Measurements from ENCODE around the gene FCER1G. TPM values are rescaled to one million over a fixed set of nuclear protein-coding genes. Genes with fewer than 3 reads are reported as not detected.
A peak's percentile ranks its signal among the peaks of the same experiment; 100 is the strongest.

Gene FCER1G
- total RNA-seq, 1 donor from 2014 or later, result not detected

DNA sequence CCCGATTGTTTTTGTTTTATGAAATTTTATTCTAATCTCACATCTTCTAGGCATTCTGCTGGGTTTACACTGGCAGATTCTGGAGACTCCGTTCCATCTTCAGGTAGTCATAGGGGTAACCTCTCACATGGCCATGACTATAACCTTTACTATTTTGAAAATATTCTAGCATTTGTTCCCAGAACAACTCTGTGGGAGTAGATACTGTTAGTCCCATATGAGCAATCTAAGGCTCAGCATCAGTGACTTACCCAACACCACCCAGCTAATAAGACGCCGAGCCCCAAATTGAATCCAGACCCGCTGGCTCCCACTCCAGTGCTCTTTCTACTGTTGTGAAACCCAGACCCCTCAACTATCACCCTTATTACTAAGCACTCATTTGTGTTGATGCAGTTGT, 26.1 kb upstream of the FCER1G start:
- H3K36me3 ChIP-seq (ENCODE audit: control insufficient read depth, insufficient read depth, low read length), result no peaks in the 10 kb centered on the region
- TF ChIP-seq, protein P1, sequence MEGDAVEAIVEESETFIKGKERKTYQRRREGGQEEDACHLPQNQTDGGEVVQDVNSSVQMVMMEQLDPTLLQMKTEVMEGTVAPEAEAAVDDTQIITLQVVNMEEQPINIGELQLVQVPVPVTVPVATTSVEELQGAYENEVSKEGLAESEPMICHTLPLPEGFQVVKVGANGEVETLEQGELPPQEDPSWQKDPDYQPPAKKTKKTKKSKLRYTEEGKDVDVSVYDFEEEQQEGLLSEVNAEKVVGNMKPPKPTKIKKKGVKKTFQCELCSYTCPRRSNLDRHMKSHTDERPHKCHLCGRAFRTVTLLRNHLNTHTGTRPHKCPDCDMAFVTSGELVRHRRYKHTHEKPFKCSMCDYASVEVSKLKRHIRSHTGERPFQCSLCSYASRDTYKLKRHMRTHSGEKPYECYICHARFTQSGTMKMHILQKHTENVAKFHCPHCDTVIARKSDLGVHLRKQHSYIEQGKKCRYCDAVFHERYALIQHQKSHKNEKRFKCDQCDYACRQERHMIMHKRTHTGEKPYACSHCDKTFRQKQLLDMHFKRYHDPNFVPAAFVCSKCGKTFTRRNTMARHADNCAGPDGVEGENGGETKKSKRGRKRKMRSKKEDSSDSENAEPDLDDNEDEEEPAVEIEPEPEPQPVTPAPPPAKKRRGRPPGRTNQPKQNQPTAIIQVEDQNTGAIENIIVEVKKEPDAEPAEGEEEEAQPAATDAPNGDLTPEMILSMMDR (IDR thresholded peaks at IDR 0.05; ENCODE audit: insufficient read depth, low read length, poor library complexity, severe bottlenecking), result no peak

DNA sequence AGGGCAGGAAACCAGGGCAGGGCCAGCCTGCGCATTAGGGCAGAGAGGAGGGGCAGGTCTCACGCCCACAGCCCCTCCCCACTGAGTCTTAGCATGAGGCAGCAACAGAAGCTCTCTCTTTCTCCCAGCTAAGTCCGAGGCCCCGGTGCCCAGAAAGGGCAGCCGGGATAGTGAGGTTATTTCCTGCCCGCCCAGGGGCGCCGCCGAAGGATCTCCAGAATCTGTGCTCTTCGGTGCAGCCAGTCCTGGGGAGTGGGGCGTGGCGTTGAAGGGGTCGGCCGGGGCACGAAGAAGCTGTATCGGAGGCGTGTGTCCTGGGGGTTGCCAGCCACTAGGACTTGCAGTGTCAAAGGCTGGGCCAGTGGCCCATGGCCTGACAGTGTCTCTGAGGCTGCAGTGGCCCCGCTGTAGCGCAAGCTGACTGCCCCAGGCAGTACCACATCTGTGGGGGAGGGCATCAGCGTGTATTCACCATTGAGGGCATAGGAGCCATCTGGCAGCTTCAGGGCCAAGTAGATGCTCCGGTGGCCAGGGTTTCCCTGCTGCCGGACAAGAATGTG, 24.1 kb upstream of the FCER1G start:
- TF ChIP-seq, protein P1 (IDR thresholded peaks at IDR 0.05; ENCODE audit: insufficient read depth, low read length, poor library complexity, severe bottlenecking), result no peak
- DNase-seq (ENCODE audit: low read depth), result no peak
- H3K4me3 ChIP-seq (ENCODE audit: low read depth, low read length), result no peak overlapping the region
- peaks cover 2% of the 10 kb centered on the region for H3K27me3 ChIP-seq (ENCODE audit: control insufficient read depth, insufficient read depth, low read length)
- no peaks in the 10 kb centered on the region for H3K36me3 ChIP-seq (ENCODE audit: control insufficient read depth, insufficient read depth, low read length)

More for the DNA sequence above, 26.1 kb upstream of the FCER1G start:
- peaks cover 2% of the 10 kb centered on the region for H3K27me3 ChIP-seq (ENCODE audit: control insufficient read depth, insufficient read depth, low read length)
- H3K4me3 ChIP-seq (ENCODE audit: low read depth, low read length), result no peak overlapping the region
- DNase-seq (ENCODE audit: low read depth), result no peak

DNA sequence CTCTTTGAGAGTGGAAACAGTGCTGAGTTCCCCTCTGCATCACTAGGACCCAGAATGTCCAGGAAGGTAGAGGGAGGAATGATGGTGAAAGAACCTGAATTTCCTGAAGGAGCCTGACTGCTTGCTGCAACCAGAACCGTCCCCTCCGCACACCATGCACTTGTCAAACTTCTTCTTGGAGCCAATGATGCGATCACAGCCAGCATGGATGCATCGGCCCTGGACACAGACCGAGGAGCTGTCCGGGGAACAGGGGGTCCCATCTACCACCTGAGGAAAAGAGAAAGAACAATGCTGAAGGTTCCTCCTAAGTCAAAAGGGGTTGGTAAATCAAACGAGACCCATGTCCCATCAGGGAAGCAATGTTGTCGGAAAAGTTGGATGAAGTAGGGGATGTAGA, 23.1 kb upstream of the FCER1G start:
- TF ChIP-seq, protein P1 (IDR thresholded peaks at IDR 0.05; ENCODE audit: insufficient read depth, low read length, poor library complexity, severe bottlenecking), result no peak
- DNase-seq (ENCODE audit: low read depth), result no peak
- Histone ChIP-seq H3K36me3 (ENCODE audit: control insufficient read depth, insufficient read depth, low read length) (no peaks in the 10 kb centered on the region), H3K4me3 (ENCODE audit: low read depth, low read length) (no peak overlapping the region), H3K27me3 (ENCODE audit: control insufficient read depth, insufficient read depth, low read length) (peaks cover 2% of the 10 kb centered on the region)

DNA sequence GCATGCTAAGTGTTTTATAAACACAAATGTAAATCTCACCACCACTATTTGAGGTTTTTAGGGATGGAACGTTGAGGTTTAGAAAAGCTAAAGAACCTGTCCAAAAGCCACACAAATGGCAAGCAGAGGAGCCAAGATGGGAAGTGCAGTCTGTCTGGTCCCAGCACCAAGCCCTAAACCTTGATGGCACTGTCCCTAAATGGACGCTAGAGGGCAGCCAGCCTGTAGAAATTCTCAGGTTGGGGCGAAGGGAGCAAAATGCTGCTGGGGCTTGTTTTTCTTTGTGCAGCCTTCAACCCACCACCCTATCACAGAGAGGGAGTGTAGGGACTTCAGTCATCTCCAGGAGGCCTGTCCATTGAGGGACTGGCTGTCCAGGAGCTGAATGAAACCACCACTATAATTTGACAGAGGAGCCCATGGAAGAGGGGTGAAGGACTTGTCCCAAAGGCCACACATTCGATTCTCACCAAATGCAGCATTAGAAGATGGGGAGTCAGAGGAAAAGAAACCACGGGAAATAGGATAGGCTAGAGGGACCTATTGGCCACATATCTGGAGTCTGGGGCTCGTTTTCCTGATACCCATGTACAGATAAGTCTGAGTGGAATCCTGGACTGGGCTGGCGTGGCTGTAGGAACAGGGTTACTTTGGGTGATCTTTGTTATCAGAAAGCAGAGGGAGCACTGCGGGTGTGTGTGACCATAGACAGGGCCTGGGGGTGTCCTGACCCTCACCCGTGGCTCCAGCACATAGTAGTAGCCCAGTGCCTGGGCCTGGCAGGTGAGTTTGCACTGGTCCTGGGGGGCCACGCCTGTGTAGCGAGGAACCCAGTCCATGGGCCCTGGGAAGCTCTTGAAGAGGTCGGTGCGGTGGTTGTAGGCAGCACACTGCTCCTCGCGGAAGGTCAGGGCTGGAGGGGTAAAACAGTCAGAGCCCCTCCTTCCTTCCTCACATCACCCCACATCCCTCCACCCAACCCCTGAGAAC, 22.3 kb upstream of the FCER1G start:
- TF ChIP-seq, protein P1 (IDR thresholded peaks at IDR 0.05; ENCODE audit: insufficient read depth, low read length, poor library complexity, severe bottlenecking), result peak; percentile 93

DNA sequence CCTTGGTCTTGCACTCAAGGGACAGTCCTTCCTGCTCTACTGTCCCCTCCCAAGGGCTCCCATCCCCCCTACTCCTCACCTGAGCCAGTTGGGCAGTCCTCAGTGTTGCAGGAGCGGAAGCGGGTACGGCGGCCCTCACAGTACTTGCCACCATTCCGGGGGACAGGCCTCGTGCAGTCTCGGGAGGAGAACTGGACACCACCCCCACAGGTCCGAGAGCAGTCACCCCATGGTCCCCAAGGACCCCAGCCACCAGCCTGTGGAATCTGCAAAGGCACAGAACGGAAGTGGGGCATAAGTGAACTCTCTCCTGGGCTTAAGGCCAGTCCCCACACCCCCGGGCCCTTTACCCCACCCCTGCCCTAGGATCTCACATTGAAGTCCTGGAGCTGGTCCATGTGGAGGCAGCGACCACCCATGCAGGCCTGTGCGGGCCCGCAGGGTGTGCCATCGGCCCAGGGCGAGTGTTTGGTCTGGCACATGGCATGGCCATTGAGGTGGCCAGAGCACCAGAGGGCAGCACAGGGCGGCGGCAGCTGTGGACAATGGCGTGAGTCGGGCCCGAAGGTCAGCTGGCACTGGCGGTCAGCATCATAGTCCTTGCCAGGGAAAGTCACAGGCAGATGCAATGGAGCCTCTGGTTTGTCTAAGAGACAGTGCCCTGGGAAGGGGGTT, 21.4 kb upstream of the FCER1G start:
- peaks cover 5% of the 10 kb centered on the region for H3K27me3 ChIP-seq (ENCODE audit: control insufficient read depth, insufficient read depth, low read length)
- DNase-seq (ENCODE audit: low read depth), result no peak
- TF ChIP-seq, protein P1 (IDR thresholded peaks at IDR 0.05; ENCODE audit: insufficient read depth, low read length, poor library complexity, severe bottlenecking), result no peak
- H3K4me3 ChIP-seq (ENCODE audit: low read depth, low read length), result no peak overlapping the region
- H3K36me3 ChIP-seq (ENCODE audit: control insufficient read depth, insufficient read depth, low read length), result no peaks in the 10 kb centered on the region

More for the DNA sequence above, 22.3 kb upstream of the FCER1G start:
- Histone ChIP-seq H3K4me3 (ENCODE audit: low read depth, low read length) (no peak overlapping the region), H3K27me3 (ENCODE audit: control insufficient read depth, insufficient read depth, low read length) (peaks cover 2% of the 10 kb centered on the region), H3K36me3 (ENCODE audit: control insufficient read depth, insufficient read depth, low read length) (no peaks in the 10 kb centered on the region)
- no peak for DNase-seq (ENCODE audit: low read depth)

Data from kidney epithelial cell (primary cell).